IgD-negative memory B cell (primary cell): ENCODE data around the gene AMDHD1. TPM values are rescaled to one million over a fixed set of nuclear protein-coding genes. Genes with fewer than 3 reads are reported as not detected.

ENCODE experiments used
- H3K27ac Mint-ChIP-seq, 3 donors: one replicate each; pipeline ENCODE4 v1.8.0; 2020 to 2022; ENCODE audit warnings: mild to moderate bottlenecking in 3 of 3, mixed read lengths in 3 of 3, moderate library complexity in 1 of 3
- H3K27me3 Mint-ChIP-seq: one replicate; pipeline ENCODE4 v1.8.0; 2021; ENCODE audit warnings: mixed read lengths
- H3K36me3 Mint-ChIP-seq: one replicate; pipeline ENCODE4 v1.8.0; 2020; ENCODE audit warnings: mild to moderate bottlenecking, mixed read lengths
- H3K4me1 Mint-ChIP-seq, 3 donors: one replicate each; pipeline ENCODE4 v1.8.0; 2020 to 2022; ENCODE audit warnings: mixed read lengths in 3 of 3, mild to moderate bottlenecking in 1 of 3
- H3K4me3 Mint-ChIP-seq, 4 donors: one replicate each; pipeline ENCODE4 v1.8.0; 2020 to 2022; ENCODE audit warnings: mild to moderate bottlenecking in 4 of 4, mixed read lengths in 4 of 4, moderate library complexity in 3 of 4
- H3K9me3 Mint-ChIP-seq, 3 donors: one replicate each; pipeline ENCODE4 v1.8.0; 2020 to 2021; ENCODE audit warnings: mixed read lengths in 3 of 3, mild to moderate bottlenecking in 1 of 3
- polyA plus RNA-seq: library from polyadenylated mRNA; unstranded; fragments of 300-500 nt; fragmentation: Illumina TruSeq; gene quantifications from one replicate; pipeline ENCODE4 v1.2.3, GENCODE V29; 2021

AMDHD1 gene
- polyA plus RNA-seq, 1 donor from 2014 or later, result 2.7 TPM

DNA sequence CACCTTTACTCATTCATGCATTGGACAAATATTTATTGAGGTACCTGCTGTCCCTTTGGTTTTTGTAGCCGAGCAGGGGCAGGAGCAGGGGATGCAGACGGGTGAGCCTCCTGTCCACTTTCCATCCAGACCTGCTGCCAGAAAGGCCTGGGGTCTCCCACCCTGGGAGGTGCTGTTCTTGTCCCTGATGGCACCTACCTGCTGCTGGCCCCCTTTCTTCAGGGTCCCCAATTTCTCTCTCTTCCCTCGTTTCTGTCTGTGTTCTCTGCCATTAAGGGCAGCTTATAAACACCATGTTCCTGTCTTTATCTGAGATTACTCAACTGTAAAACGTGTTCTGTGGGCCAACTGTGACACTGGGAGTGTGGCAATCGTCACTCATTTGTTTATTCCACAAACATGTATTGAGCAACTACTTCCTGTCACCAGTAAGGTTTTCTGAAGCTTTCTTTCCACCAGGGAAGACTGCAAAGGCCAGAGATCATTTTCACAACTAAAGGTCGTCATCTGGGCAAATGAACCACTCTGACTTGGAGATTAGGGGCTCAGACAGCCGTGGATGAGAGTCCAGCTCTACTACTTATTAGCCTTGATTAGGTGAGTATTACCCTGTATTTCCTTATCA lies 53.0 kb downstream of the AMDHD1 start, which contains the start of gene HAL:
HAL (minus strand) TSS at position 311 of the 625 bp plus-strand sequence. CDS start 434 bp downstream, outside the sequence.
- Mint-ChIP-seq H3K4me3 (no peak within 1 kb of the TSS), H3K4me1 (peaks cover 0 to 11% (median 0%) of the 10 kb centered on the region in 3 donors), H3K27me3 (no peaks in the 10 kb centered on the region), H3K27ac (peak within 1 kb of the TSS in 1 of 3 donors; percentile 39), H3K36me3 (peaks cover 5% of the 10 kb centered on the region), H3K9me3 (no peaks in the 10 kb centered on the region)

DNA sequence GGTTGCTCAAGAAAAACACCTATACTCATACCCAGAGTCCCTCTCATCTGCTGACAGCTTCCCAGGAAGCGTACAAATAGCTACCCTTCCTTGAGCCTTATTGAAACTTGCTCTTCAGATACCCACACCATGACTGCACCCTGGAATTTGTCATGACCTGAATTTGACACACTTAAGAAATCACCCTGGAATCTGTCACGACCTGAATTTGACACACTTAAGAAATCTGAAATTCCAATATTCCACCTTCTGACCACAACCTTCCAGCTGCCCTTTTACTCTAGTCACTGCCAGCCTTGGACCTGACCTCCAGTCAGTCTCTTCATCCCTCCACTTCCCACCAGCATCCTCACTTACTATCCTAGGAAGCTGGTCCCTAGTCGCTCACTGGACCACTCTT lies 54.1 kb downstream of the AMDHD1 start:
- H3K4me1 Mint-ChIP-seq, result peaks cover 0 to 11% (median 0%) of the 10 kb centered on the region in 3 donors
- H3K27me3 Mint-ChIP-seq, result no peaks in the 10 kb centered on the region
- peak overlapping the region in 1 of 4 donors; percentile 8 for H3K4me3 Mint-ChIP-seq
- H3K36me3 Mint-ChIP-seq, result peaks cover 3% of the 10 kb centered on the region
- H3K9me3 Mint-ChIP-seq, result no peaks in the 10 kb centered on the region
- H3K27ac Mint-ChIP-seq, result no peak overlapping the region

DNA sequence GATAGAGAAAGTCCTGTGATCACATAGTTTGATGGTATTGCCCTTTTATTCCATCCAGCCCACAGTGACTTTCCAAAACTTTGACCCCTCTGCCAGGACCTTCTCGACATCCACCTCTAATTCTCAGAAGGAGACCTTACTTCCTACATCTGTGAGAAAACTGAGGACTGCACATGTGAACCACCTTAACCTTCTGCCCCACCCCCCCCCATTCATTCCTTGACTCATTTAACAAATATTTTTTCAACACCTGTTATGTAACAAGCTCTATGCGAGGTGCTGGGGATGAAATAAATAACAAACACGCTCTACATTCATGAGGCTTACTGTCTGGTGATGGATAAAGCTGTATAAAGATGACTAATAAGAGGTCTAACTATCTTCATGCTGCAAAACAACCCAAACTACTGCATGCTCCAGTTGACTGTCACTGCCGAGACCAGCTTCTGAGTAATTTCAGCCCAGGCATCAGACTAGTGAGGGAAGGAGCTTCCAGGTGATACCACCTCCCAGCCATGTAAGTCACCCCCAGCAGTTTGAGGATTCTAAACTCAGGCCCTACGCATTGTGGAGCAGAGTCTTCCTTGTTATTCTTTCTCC lies 54.9 kb downstream of the AMDHD1 start:
- H3K4me1 Mint-ChIP-seq, result peaks cover 0 to 11% (median 0%) of the 10 kb centered on the region in 3 donors
- no peaks in the 10 kb centered on the region for H3K9me3 Mint-ChIP-seq
- H3K4me3 Mint-ChIP-seq, result no peak overlapping the region
- peaks cover 2% of the 10 kb centered on the region for H3K36me3 Mint-ChIP-seq
- peak overlapping the region in 1 of 3 donors; percentile 31 for H3K27ac Mint-ChIP-seq
- no peaks in the 10 kb centered on the region for H3K27me3 Mint-ChIP-seq

DNA sequence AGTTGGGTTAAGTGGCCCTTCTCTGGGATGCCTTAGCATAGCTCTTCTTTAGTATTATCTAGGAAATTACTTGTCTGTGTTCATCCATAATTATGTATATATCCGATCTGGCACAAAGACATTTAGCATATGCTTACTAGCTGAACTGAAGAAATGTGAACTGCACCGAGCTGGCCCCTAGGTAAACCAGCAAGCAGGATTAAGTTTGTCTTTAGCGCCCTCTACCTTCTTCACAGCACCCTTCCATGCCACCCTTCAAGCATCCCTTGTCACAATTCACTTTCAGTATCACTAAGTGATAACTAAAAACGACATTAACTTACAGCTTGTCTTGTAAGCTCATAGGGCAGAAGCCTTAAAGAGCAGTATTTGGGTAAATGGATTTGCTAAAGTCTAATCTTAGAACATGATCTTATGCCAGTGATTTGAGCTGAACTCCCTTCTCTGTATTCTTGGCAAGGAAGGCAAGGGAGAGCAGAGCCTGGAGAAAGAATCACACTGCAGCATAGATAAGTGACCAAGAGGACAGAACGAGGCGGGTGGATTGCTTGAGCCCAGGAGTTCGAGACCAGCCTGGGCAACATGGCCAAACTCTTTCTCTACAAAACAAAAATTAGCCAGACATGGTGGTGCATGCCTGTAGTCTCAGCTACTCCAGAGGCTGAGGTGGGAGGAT lies 55.6 kb downstream of the AMDHD1 start:
- no peaks in the 10 kb centered on the region for H3K9me3 Mint-ChIP-seq
- H3K4me1 Mint-ChIP-seq, result peaks cover 0 to 11% (median 0%) of the 10 kb centered on the region in 3 donors
- no peak overlapping the region for H3K4me3 Mint-ChIP-seq
- H3K27ac Mint-ChIP-seq, result peak overlapping the region in 1 of 3 donors; percentile 31
- H3K36me3 Mint-ChIP-seq, result peaks cover 2% of the 10 kb centered on the region
- no peaks in the 10 kb centered on the region for H3K27me3 Mint-ChIP-seq

DNA sequence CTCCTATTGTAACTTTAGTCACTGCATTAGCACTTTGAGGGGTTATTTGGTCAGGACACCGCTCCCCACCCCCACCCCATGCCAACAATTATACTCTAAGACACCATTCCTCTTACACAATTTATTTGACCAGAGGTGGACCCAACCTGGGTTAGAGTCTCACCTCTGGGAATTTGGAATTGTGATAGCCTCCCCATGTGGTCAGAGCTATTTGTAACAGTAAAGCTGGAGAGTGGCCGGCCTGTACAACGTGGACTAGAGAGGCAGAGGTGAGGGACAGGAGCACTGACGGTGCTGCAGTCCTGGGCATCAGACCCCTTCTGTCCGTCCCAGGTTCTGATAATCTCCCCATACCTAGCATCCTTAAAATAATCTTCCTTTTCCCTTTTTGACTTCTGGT lies 56.4 kb downstream of the AMDHD1 start:
- Mint-ChIP-seq H3K27ac (no peak overlapping the region), H3K9me3 (no peaks in the 10 kb centered on the region), H3K4me1 (peaks cover 0 to 11% (median 0%) of the 10 kb centered on the region in 3 donors), H3K36me3 (peaks cover 2% of the 10 kb centered on the region), H3K4me3 (no peak overlapping the region), H3K27me3 (no peaks in the 10 kb centered on the region)

DNA sequence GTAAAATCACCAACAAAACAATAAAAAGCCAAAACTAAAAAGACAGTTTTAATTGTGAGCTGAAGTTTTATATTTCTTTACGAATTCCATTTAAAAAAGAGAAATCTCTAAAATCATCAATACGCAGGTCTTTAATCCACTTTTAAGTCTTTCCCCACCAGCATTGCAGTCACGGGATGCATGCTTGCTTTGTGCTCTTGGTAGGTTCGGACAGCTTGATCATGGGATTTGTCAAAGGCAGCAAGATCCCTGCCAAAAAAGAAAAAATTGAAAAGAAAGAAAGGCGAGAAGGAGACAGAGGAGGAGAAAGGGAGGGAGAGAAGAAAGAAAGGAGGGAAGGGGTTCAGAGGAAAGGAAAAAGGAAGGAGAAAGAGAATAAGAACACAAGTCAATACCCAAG lies 57.7 kb downstream of the AMDHD1 start:
- Mint-ChIP-seq H3K27ac (no peak overlapping the region), H3K4me1 (peaks cover 0 to 11% (median 0%) of the 10 kb centered on the region in 3 donors), H3K36me3 (peaks cover 12% of the 10 kb centered on the region), H3K9me3 (no peaks in the 10 kb centered on the region), H3K4me3 (no peak overlapping the region), H3K27me3 (no peaks in the 10 kb centered on the region)

DNA sequence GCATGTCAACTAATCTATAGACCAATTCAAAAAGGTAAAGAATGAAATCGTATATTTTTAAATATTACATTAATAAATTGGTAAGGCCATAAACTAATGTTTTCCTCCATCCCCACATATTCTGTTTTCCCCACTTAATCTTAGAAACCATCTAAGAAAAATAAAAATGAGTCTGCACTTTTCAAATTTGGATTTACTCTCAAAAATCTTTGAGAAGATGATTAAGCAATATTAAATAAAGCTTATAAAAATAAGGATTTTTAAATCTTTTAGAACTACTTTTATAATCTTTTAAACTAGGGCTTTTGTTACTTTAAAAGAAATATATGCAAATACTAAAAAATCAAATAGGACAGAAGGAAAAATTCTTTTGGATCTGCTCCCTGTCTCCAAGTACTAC lies 63.6 kb downstream of the AMDHD1 start:
- Mint-ChIP-seq H3K9me3 (no peaks in the 10 kb centered on the region), H3K4me1 (no peaks in the 10 kb centered on the region), H3K36me3 (peaks cover 17% of the 10 kb centered on the region), H3K27ac (no peak overlapping the region), H3K27me3 (no peaks in the 10 kb centered on the region), H3K4me3 (no peak overlapping the region)

DNA sequence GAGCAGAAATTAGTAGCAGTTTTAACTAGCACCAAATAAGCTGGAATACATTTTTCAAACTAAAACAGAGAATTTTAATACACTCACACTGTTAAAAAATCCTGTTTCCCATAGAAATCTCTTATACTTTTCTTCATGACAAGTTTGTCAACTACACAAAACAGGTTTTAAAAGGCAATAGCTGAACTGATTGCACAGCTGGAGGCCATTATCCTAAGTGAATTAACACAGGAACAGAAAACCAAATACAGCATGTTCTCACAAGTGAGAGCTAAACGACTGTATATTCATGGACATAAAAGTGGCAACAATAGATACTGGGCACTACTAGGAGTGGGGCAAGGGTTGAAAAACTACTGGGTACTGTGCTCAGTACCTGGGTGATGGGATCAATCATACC lies 64.6 kb downstream of the AMDHD1 start:
- Mint-ChIP-seq H3K4me3 (no peak overlapping the region), H3K4me1 (no peaks in the 10 kb centered on the region), H3K36me3 (peaks cover 21% of the 10 kb centered on the region), H3K27ac (no peak overlapping the region), H3K27me3 (no peaks in the 10 kb centered on the region), H3K9me3 (no peaks in the 10 kb centered on the region)

DNA sequence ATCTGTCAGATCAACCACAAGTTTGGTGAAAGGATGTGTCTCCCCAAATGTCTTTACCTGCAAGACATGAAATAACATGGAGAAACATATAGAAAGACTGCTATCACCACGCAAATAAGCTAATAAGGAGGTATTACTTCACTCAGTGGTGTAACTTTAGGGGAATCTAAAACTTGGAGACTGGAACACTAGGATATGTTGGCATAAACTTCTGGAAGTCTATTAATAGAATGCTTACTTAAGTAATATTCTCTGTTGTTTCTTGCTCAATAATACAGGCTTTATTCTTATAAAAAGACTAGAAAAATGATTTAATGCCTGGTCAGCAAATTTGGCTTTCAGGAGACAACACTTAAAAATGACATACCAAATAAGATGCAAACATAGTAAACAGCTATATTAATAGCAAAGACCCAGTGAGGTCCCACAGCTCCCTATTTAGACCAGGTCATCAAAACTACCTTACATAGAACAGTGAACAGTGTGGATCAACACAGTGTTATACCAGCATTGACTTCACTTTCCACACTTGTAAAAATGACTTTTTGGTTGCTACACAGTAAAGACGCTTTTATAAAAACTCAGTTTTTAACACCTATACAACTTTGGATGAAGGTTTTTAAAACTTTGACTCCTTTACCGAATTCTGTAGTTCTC lies 71.9 kb downstream of the AMDHD1 start:
- Mint-ChIP-seq H3K4me1 (peaks cover 3 to 8% (median 7%) of the 10 kb centered on the region in 3 donors), H3K9me3 (no peaks in the 10 kb centered on the region), H3K4me3 (no peak overlapping the region), H3K27me3 (no peaks in the 10 kb centered on the region), H3K27ac (no peak overlapping the region), H3K36me3 (peaks cover 16% of the 10 kb centered on the region)

DNA sequence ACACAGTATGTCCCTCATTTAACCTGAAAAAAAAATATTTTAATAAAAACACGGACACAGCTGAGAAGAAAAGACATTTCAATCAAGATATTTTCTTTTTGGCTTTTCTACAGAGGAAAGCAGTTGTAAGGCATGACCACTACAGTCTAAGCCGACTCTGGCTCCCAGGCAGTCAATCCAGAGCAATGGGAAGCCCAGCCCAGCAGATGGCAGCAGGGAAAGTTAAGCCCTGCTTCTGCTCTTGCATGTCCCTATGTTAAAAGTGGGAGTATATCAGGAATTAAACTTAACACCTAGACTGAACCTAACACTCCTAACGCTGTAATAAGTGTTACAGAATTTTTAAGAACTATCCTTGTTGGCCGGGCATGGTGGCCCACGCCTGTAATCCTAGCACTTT lies 72.5 kb downstream of the AMDHD1 start:
- Mint-ChIP-seq H3K9me3 (no peaks in the 10 kb centered on the region), H3K27me3 (no peaks in the 10 kb centered on the region), H3K36me3 (peaks cover 13% of the 10 kb centered on the region), H3K4me1 (peaks cover 8 to 13% (median 12%) of the 10 kb centered on the region in 3 donors), H3K4me3 (no peak overlapping the region), H3K27ac (no peak overlapping the region)

Other genes starting within 250 kb of the AMDHD1 start
- not detected for gene NTN4, start 152.6 kb upstream of the AMDHD1 start, polyA plus RNA-seq
- gene SNRPF, start 84.4 kb upstream of the AMDHD1 start, polyA plus RNA-seq, result 50.6 TPM
- gene CCDC38, start 717 bp upstream of the AMDHD1 start, polyA plus RNA-seq, result not detected
- gene HAL, start 53.0 kb downstream of the AMDHD1 start, polyA plus RNA-seq, result not detected
- gene LTA4H, start 92.3 kb downstream of the AMDHD1 start, polyA plus RNA-seq, result 122 TPM